ENCODE measurements around the gene UIMC1. TPM values are rescaled to one million over a fixed set of nuclear protein-coding genes. Genes with fewer than 3 reads are reported as not detected.

UIMC1 gene
- total and polyA plus RNA-seq, 2 of the 13 experiments (the other 11 are each of a cell fraction or from before 2014, with no cell fraction given): 18.9 to 32.7 TPM

- TF ChIP-seq FOXP1 (IDR thresholded peaks at IDR 0.05): no peak
- no peak for TF ChIP-seq FOXP1 (CRISPR knock-in tag; IDR thresholded peaks at IDR 0.05)
- TF ChIP-seq SMC3 (IDR thresholded peaks at IDR 0.05; ENCODE audit: low read length): no peak
- TF ChIP-seq IRF1 (CRISPR knock-in tag; IDR thresholded peaks at IDR 0.05; ENCODE audit: low read depth): no peak
- no peak for TF ChIP-seq KLF11 (CRISPR knock-in tag; IDR thresholded peaks at IDR 0.05)
- TF ChIP-seq ZNF841 (CRISPR knock-in tag; IDR thresholded peaks at IDR 0.05; ENCODE audit: borderline replicate concordance): no peak
- TF ChIP-seq HOMEZ (CRISPR knock-in tag; IDR thresholded peaks at IDR 0.05; ENCODE audit: low read depth): no peak; the same call in 1 of the 2 replicates
- TF ChIP-seq NFE2L1 (CRISPR knock-in tag; IDR thresholded peaks at IDR 0.05; ENCODE audit: borderline replicate concordance): no peak
- TF ChIP-seq HINFP (CRISPR knock-in tag; IDR thresholded peaks at IDR 0.05; ENCODE audit: low read depth): no peak
- peak; percentile 71; the same call in 1 of the 2 replicates for TF ChIP-seq ZMAT3 (CRISPR knock-in tag; conservative IDR thresholded peaks at IDR 0.05)
- no peak for TF ChIP-seq FOXA1 (IDR thresholded peaks at IDR 0.05)
- TF ChIP-seq FOXA1 (CRISPR knock-in tag; IDR thresholded peaks at IDR 0.05): no peak
- no peak for TF ChIP-seq MATR3 (CRISPR knock-in tag; IDR thresholded peaks at IDR 0.05)
- no peak for TF ChIP-seq TEAD2 (CRISPR knock-in tag; IDR thresholded peaks at IDR 0.05)
- TF ChIP-seq KDM4B (CRISPR knock-in tag; IDR thresholded peaks at IDR 0.05): no peak
- no peak; the same call in 1 of the 2 replicates for TF ChIP-seq THAP8 (CRISPR knock-in tag; IDR thresholded peaks at IDR 0.05; ENCODE audit: borderline replicate concordance)
- TF ChIP-seq ZNF343 (CRISPR knock-in tag; IDR thresholded peaks at IDR 0.05): peak; percentile 16; the same call in 1 of the 2 replicates
- TF ChIP-seq TFDP1 (CRISPR knock-in tag; IDR thresholded peaks at IDR 0.05; ENCODE audit: borderline replicate concordance): peak; percentile 27; the same call in 1 of the 2 replicates
- no peak for TF ChIP-seq MAFG (CRISPR knock-in tag; IDR thresholded peaks at IDR 0.05)
- peak; percentile 68; the same call in 1 of the 2 replicates for TF ChIP-seq DNMT3B (CRISPR knock-in tag; conservative IDR thresholded peaks at IDR 0.05)
- peak; percentile 43 for TF ChIP-seq ZNF770 (CRISPR knock-in tag; IDR thresholded peaks at IDR 0.05)
- no peak; the same call in 1 of the 2 replicates for TF ChIP-seq ZNF839 (CRISPR knock-in tag; IDR thresholded peaks at IDR 0.05; ENCODE audit: borderline replicate concordance)
Measured at GRCh38 chr5:177006265-177006972, at the start of gene UIMC1 (continued).
